C4-2B (cell line): Measurements from ENCODE around the gene MTX3.

Experiments used
- CTCF ChIP-seq: fragments of 450-650 bp; conservative IDR thresholded peaks from 2 replicates; pipeline ENCODE4 v1.5.1; 2017; ENCODE audit warnings: mild to moderate bottlenecking
- ZFX ChIP-seq: fragments of 450-650 bp; IDR thresholded peaks from 2 replicates; pipeline ENCODE4 v1.6.1; 2017

GRCh38 chr5:80031109-80031508 lies 40.0 kb upstream of the MTX3 start:
- TF ChIP-seq CTCF (no peak), ZFX (no peak)
